ENCODE data around the gene NHSL1.

The NHSL1 gene

DNA sequence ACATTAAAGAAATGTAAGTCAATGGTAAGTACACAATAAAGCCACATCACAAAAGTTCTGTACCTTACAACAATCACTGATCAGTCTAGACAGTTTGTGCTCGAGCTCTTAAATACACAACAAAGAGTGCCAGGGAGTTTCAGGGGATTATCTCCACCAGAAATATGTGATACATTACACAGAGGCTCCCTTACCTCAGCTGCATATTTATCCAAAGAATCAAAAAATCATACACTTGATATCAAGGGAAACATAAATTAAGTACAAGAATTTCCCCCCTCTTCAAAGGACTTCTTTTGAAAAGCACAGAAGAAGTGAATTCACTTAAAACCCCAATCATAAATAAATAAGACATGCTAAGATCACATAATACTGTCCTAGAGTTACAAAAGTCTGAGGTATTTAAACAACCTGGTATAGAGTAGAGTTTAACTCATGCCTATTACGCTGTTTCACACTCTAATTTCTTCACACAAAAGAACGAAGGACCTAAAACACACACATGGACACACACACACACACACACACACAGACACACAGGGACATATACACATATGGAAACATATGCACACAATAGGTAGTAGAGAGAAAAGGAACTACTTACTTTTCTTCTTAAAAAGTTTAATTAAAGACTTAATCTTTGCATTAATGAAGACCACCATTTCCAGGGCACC lies 528 bp downstream of the NHSL1 start:
- FAIRE-seq: no peak
- no peak for DNase-seq (ENCODE audit: insufficient read length, low spot score)
- no peak for TF ChIP-seq POLR2A (IDR thresholded peaks at IDR 0.05; ENCODE audit: low read depth, low read length)

DNA sequence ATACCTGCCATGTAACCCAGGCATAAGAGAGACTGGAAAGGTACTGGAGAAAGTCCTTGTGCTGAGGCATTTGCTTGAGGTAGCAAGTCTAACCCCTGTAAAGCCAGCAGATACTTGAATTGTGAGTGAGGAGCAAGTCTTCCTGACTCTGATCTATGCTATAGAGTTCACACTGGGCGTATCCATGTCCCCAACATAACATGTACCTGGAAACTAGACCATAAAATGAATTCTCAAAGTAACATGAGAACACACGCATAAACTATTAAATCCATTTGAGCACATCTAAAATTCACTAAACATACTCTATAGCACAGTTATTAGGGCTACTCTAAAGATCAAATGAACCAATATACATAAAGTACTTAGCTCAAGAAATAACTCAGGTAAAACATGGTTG lies 2.0 kb downstream of the NHSL1 start:
- FAIRE-seq (no peak), DNase-seq (ENCODE audit: insufficient read length, low spot score) (no peak)
- TF ChIP-seq POLR2A (IDR thresholded peaks at IDR 0.05; ENCODE audit: low read depth, low read length): no peak

DNA sequence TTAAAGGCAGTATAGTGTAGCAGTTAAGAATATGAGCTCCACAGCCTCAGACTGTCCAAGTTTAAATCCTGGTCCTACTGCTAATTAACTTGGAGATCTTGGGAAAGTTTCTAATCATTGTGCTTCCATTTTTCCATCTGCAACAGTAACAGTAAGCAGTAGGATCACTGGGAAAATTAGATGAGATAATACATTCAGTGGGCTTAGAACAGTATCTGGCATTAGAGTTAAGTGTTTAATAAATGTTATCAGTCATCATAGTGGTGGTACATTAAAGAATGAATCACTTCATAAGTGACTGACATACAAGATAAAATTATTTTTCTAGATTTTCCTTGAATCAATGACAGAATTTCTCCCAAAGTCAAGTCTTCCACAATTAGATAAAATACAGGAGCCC lies 5.0 kb downstream of the NHSL1 start:
- FAIRE-seq: no peak
- no peak for DNase-seq (ENCODE audit: insufficient read length, low spot score)
- TF ChIP-seq POLR2A (IDR thresholded peaks at IDR 0.05; ENCODE audit: low read depth, low read length): no peak

DNA sequence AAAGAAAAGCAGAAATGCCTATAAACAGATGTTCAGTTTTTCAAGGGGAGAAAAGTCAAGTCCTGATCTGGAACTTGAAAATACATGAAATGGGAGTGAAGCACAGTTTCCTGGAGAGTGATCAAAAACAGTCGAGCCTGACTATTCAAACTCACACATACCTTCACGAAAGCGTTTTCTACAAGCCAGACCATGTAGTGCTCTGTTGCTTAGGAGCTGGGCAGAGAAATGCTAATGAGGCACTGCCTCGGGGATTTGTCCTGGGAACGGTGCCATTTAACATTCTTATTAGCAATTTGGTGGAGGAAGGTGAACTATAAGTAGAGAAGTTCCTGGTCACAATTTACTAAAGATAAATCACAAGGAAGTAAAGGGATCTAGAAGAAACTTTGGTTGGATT lies 5.9 kb downstream of the NHSL1 start:
- DNase-seq (ENCODE audit: insufficient read length, low spot score) (no peak), FAIRE-seq (no peak)
- TF ChIP-seq POLR2A (IDR thresholded peaks at IDR 0.05; ENCODE audit: low read depth, low read length): no peak

DNA sequence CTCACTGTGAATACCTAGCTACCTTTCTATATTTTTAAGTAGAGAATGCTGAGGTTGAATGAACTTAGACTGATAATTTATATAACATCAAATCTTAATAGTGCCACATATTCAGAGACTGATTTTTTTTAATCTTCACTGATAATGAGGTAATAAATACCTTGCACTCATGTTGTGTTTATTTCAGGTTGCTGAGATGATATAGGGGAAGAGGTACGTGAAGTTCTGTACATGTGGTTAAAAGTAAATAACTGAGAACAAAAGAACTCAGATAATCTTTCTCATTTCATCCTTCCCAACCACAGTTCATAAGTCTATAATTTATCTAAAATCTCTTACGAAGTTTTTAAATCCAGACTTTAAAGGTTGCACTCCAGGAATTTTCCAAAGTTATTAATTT lies 6.4 kb downstream of the NHSL1 start:
- no peak for FAIRE-seq
- DNase-seq (ENCODE audit: insufficient read length, low spot score): no peak
- TF ChIP-seq POLR2A (IDR thresholded peaks at IDR 0.05; ENCODE audit: low read depth, low read length): no peak

DNA sequence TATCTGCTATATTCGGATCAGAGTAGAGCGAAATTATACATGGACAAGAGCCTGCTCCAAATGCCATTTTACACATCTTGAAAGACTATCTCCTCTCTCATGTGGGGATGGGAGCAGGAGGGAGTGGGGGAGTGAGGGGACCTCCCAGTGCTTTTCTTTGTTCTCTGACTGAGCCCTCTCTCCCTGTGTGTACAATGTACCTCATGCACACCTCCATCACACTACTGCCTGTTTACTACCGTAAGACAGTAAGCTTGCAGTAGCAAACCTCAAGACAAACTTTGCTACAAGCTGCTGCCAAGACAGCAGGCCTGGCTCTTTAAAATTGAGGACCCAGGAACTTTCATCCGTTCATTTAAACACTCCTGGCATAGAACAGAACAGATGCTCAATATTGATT lies 7.2 kb downstream of the NHSL1 start:
- no peak for TF ChIP-seq POLR2A (IDR thresholded peaks at IDR 0.05; ENCODE audit: low read depth, low read length)
- DNase-seq (ENCODE audit: insufficient read length, low spot score): no peak
- FAIRE-seq: no peak

DNA sequence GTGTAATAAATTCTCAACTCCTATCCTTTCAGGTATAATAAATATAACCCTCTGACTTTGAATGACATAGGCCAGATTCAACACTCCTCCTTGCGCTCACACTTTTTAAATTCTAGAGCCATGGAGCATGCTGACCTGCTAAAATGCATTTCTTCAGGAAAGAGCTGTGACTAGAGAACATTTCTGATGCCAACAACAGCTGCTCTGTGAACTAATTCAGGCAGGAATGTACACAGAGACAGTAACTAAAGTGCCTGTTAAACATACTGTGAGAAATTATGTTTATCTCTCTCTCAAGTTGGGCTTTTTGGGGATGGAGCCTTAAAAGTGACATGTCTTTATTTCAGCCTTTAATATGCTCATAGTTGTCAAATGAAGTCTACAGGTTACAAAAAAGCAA lies 8.3 kb downstream of the NHSL1 start:
- no peak for FAIRE-seq
- no peak for DNase-seq (ENCODE audit: insufficient read length, low spot score)
- no peak for TF ChIP-seq POLR2A (IDR thresholded peaks at IDR 0.05; ENCODE audit: low read depth, low read length)

DNA sequence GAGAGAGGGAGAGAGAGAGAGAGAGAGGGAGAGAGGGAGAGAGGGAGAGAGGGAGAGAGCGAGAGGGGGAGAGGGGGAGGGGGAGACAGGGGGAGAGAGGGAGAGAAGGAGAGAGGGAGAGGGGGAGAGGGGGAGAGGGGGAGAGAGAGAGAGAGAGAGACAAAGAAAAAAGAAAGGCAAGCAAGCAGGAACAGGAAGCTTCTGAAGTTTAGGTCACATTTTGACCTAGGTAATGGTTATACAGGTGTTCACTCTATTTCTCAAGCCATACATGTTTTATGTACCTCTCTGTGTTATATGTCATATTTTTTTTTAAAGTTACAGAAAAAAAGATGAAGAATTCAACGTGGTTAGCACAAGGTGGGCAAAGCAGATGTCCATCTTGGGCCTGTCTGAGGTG lies 9.4 kb downstream of the NHSL1 start:
- no peak for DNase-seq (ENCODE audit: insufficient read length, low spot score)
- TF ChIP-seq POLR2A (IDR thresholded peaks at IDR 0.05; ENCODE audit: low read depth, low read length): no peak
- no peak for FAIRE-seq

DNA sequence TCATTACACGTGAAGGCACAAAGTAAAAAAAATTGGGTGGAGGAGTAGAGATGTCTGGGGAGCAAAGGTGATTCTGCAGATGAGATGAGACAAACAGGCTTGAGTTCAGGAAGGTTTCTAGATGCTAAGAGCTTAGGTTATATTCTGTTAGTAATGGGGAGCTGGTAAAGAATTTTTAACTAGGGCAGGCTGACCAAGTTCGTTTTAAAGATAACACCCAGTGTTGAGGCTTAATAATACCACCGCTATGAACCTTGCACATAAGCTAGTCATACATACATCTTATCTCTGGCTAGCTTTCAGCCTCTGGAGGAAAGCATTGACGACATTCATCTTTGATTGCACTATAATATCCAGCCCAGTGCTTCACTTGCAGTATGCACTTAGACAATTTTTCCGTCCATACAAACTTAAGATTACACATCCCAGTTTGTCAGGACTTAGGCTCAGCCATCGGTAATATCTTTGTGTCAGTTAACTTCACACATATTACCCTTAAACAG lies 12.1 kb downstream of the NHSL1 start:
- DNase-seq (ENCODE audit: insufficient read length, low spot score): no peak
- FAIRE-seq: no peak
- TF ChIP-seq POLR2A (IDR thresholded peaks at IDR 0.05; ENCODE audit: low read depth, low read length): no peak

DNA sequence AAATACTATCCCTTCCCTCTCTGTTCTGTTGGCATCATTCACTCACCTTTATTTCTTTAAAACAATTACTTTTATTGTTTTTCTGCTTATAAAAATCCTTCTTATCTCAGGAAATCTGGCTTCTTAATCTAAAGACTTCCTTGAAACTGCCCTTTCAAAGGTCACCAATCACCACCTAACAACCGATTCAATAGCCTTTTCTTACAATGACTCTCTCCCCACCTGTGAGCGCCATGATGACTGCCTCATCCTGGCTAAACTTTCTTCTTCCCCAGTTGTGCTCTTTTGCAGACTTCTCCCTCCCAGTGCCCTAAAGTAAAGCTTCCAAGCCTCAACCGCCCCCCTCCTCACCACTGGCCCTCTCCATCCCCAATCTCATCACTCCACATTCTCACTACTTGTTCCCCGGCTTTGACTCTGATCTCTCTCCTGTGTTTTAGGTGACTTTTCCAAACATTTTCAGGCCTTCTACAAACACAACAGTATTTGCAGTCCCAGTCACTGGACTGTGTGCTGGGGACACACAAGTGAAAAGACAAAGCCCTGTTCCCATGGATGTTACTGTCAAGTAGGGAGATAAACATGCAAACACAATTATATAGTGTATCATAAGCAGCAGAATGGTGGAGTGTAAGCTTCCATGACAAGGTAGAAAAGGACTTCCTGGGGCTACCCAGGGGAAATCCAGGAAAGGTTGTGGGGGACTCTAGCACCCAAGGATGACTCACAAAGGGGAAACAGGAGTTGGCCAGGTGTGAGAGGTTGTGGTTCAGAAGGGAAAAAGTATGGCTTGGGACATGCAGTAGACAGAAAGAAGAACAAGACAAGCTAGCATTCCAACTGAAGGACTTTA lies 12.8 kb downstream of the NHSL1 start:
- DNase-seq (ENCODE audit: insufficient read length, low spot score) (no peak), FAIRE-seq (no peak)
- TF ChIP-seq POLR2A (IDR thresholded peaks at IDR 0.05; ENCODE audit: low read depth, low read length): no peak

DNA sequence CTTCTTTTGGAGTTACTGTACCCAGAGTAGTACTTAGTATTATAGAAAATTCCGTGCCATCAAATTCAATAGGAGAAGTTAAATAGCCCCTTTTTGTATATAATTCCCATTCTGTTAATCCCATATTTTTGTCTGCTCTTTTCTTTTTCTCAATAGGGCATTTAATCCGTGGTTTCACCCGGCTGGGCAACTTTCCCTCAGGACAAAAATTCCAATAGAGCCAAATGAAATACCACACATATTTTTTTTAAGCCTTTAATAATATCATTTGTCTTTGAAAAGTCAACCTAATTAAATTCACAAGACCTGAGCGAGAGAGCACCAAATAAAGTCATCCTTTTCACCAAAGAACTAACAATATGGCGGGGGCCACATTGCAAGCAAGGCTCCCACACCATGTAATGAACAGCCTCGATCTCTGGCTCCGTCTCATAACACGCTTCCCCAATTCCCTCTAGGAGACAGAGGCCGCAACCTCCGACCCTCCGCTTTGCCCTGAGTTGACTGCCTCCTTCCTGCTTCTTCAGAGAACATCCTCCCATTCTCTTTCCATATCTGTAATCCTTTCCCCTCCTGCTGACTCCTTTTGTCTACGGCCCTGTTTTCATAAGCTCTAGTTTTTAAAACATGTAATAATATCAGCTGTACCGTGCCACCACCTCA lies 13.6 kb downstream of the NHSL1 start:
- no peak for TF ChIP-seq POLR2A (IDR thresholded peaks at IDR 0.05; ENCODE audit: low read depth, low read length)
- DNase-seq (ENCODE audit: insufficient read length, low spot score) (no peak), FAIRE-seq (no peak)

DNA sequence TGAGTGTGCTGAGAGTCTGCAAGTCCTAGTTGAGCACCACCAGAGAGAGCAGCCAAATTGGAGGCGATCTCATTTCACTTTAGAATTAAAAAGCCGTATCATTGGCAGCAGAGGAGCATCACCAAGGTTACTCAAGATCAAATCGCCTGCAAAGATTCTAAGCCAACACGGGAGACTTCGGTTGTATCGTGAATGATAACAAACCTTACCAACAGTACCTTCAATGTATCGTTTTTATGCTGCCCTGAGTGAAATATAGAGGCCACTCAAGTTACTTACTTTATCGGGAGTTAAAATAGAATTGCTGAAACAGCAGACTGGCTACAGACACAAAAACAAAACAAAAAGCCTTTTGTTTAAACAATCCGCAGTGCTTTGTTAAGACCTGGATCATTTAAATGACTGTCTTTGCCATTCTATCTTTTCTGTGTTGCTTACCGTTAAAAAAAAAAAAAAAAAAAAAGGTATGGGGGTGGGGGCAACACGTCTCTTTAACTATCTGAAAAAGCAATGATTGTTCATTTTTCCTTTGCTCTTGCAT lies 14.2 kb downstream of the NHSL1 start:
- DNase-seq (ENCODE audit: insufficient read length, low spot score) (no peak), FAIRE-seq (no peak)
- TF ChIP-seq POLR2A (IDR thresholded peaks at IDR 0.05; ENCODE audit: low read depth, low read length): no peak

DNA sequence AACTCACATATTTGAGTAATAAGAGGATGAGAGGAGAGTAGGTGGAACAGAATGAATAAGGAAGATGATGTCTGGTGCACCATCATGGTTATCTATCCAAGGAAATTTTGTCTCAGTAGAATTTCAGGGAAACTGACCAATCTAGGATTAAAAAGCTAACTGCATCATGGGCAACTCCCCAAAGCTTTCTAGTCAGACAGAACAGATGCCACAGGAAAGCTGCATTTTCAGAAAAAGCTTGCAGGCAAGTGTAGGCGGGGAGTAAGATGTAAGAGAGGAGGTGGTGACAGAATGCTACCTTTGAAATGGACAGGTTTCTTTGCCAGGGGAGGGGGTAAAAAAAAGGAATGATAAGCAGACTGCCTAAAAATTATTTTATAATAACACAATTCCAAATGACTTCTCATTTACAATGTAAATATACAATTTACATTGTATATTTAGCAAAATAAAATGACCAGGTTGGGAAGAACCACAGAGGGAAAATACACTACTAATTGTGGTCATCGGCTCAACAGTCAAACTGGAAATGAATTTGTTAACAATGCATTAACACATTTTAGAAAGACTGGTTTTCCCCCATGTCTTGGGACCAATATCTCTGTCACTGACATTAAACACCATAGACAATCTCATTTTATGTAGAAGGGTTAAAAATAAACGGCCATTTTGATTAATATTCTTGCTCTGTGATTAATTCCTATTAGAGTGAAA lies 15.1 kb downstream of the NHSL1 start:
- DNase-seq (ENCODE audit: insufficient read length, low spot score) (no peak), FAIRE-seq (no peak)
- no peak for TF ChIP-seq POLR2A (IDR thresholded peaks at IDR 0.05; ENCODE audit: low read depth, low read length)

DNA sequence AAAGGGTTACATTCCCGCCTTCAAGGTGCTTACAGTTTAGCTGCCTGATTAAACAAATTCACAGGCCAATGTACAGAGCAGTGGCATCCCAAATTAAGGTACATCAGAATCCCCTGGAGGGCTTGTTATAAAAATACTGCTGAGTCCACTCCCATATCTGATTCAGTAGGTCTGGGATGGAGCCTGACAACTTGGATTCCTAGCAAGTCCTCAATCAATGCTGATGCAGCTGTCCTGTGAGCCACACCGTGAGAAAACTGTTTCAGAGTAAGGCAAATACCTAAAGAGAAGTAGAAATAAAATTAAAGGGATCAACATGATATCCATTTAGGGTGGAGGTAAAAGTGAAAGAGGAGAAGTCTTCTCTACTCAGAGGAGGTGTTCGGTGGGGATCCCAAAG lies 16.5 kb downstream of the NHSL1 start:
- FAIRE-seq (no peak), DNase-seq (ENCODE audit: insufficient read length, low spot score) (no peak)
- TF ChIP-seq POLR2A (IDR thresholded peaks at IDR 0.05; ENCODE audit: low read depth, low read length): no peak

All from H54 (cell line).